NOMO-1 treated with dmso at 0.1 percent for 144 hours (cell line): ENCODE measurements around the gene LY6G6F.

Experiments used
- DNase-seq: peaks from one replicate; lab custom pipeline; 2025; ENCODE audit not compliant: unreplicated experiment; lab: John Stamatoyannopoulos, UW

Gene LY6G6F

DNA sequence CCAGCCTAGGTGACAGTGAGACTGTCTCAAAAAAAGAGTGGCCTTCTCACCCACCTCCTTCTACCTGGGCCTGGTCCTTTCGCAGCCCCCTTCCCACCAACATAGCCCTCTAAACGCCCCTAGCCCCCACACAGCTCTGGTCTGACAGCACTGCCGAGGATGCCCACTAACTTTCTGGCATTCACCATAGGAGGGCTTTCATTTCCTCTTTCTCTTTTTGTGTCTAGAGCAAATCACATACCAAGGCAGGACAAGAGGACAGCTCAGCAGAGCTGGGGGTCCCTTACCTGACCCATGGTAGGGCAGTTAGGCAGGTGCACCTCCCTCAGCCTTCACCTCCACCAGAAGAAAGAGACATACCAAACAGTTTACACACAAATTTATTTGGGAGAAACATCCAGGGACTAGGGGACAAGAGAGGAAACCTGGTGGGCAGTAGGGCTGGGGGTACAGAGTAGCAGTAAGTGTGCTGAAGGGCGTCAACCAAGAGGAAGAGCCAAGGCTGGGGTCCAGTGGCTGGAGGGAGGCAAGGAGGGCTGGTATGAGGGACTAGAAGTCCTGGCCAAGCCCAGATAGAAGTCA, 30.3 kb upstream of the LY6G6F start:
- DNase-seq = peak; percentile 8

GRCh38 chr6:31676904-31677303, 29.8 kb upstream of the LY6G6F start:
- DNase-seq = no peak

- DNase-seq = no peak
Measured at GRCh38 chr6:31677955-31678354, 28.7 kb upstream of the LY6G6F start.

- peak; percentile 55 for DNase-seq
Measured at GRCh38 chr6:31680226-31681134, 26.2 kb upstream of the LY6G6F start, which contains the start of gene LY6G5C. Gene LY6G5C, minus strand, starts transcription at chr6:31681067. Its CDS starts 694 bp downstream, at chr6:31680373.

DNA sequence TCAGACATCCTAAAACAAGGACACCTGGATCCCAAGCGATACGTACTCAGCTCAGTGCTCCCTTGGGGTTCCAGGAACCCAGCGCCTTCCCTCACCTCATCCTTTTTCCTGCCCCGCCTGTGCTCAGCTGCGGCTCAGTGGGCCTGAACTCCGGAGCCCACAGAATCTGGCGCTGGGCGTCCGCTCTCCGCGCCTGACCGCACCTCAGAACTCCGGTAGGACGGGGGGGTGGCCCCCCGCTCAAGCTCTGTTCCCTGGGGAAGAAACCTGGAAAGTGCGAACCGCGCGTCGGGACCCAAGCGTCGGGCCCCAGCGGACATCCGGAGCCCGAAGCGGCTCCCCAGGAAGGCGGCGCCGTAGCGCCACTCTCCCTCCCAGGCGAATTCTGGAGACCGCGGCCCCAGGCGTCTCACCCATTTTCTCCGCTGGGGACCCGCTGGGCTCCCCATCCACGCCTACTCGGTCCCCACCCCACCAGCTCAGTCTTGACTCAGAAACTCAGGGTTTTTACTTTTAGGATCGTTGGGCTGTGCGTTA, 25.5 kb upstream of the LY6G6F start:
- DNase-seq = no peak

DNA sequence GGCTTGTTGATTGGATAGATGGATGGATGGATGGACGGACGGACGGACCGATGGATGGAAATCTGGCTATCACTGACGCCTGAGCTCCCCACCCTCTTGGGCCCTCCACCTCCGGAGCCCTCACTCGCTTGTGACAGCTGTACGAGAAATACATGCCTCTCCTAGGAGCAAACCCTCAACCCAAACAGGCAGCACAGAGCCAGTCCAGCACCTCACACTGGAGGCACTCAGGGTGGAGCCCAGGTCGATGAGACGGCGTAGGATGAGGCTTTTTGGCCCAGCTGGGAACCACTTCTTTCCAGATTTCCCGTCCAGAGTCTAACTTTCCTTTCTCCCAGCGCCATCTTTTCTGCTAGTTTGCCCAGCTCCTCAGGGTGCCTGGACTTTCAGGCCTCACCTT, 23.1 kb upstream of the LY6G6F start:
- DNase-seq = no peak

- DNase-seq = no peak
Measured at GRCh38 chr6:31686483-31686882, 20.2 kb upstream of the LY6G6F start.

DNA sequence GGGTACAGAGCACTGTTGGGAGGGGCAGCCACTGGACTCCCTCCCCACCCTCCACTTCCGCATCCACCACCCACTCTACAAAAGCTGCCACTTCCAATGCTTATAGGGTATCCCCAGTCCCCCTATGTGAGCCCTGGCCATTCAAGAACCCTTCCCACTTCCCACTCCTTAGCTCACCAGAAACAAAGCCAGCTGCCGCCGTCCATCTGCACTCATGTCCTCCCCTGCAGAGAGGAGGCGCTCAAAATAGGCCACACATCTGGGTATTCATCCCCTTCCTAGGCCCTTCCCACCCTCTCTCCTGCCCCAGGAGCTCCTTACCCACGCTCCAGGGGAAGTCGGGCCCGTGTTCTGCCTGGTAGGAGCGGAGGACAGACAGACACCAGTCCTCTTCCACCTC, 19.3 kb upstream of the LY6G6F start:
- no peak for DNase-seq

DNA sequence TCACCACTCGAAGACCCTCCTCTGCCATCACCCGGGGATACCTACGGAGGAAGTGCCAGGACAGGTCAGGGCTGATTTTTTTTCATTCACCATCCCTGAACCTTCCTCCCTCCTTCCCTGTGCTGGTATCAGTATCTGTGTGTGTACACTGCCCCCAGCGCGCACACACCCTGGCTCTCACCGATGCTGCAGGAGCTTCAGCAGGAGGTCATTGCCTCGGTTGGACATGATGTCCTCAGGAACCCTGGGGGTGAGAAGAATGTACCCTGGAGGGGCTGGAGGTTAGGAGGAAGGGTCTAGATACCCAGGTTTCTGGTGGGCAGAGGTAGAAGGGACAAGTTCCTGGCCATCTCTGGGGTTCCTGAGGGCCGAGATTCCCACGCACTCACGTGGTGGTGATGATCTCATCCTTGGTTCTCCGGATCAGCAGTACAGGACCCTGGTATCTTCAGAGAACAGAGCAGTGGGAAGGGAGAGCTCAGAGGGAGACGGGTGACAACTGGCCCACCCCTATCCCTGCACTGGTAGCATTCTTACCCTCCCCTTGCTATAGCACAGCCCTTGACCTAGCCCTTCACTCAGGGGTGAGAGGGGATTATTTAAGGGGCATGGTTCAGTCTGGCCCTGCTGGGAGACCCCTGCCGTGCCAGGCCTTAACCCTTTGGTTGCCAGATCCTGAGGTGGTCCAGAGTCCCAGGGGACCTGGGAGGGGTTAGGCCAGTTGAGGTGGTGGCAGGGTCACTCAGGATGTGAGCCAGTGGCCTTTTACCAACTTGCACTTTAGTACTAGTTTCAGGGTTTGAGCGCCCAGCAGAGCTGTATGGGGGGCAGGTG, 18.6 kb upstream of the LY6G6F start:
- no peak for DNase-seq

GRCh38 chr6:31689249-31690110, 17.2 kb upstream of the LY6G6F start:
- DNase-seq = no peak

- DNase-seq = no peak
Measured at GRCh38 chr6:31690231-31691077, 16.2 kb upstream of the LY6G6F start.

GRCh38 chr6:31691078-31691463, 15.6 kb upstream of the LY6G6F start:
- no peak for DNase-seq

DNA sequence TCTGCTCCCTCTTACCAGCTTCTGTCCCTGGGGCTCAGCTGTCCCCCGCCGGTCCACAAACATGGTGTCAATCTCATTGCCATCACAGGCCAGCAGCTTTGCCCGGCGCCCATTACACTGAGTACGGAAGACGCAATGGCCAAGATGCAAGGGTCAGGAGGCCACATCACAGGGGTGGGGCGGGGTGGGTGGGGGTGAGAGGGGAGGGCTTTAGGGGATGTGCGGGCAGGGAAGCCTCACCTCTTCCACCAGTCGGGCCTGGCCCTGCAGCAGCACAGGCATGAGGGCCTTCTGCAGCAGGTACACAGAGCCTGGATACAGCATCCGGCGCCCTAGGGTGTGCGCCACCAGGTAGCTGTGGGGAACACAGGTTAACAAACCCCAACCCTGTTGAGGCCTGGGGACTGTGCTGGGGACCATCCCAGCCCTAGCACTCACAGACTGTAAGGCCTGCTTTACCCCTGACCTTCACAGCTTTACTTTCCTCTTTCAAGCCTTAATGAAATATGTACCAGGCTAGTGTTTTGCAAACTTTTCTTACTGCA, 15.0 kb upstream of the LY6G6F start:
- DNase-seq = no peak

DNA sequence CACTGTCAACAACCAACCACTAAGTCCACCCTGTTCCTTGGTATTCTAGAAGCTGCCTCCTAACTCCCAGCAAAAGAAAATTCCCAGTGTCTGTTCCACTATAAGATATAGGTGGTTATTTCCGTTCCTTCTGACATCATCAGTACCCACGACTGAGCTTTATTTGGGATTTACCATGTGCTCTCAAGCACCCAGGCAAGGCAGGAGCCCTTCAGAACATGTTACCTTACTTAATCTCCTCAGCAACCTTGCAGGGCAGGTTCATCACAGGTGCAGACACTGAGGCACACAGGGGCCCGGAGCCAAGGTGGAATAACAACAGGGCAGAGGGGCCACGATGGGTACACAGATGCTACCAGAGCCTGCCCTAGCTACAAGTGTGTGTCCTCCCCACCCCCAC, 14.3 kb upstream of the LY6G6F start:
- no peak for DNase-seq

GRCh38 chr6:31692886-31693285, 13.8 kb upstream of the LY6G6F start:
- no peak for DNase-seq

GRCh38 chr6:31693535-31693934, 13.1 kb upstream of the LY6G6F start:
- DNase-seq = no peak

- no peak for DNase-seq
Measured at GRCh38 chr6:31697555-31697954, 9.1 kb upstream of the LY6G6F start.

- no peak for DNase-seq
Measured at GRCh38 chr6:31700740-31701401, 5.8 kb upstream of the LY6G6F start.
